Central memory CD8-positive, alpha-beta T cell (primary cell): ENCODE results near the gene DGCR6.
"Not testable (repeated sequence)": the region's sequence is repeated elsewhere in the genome, so short reads cannot be mapped to it uniquely, and the experiment has no call there.

Source experiments
- ATAC-seq: fragments of 150-1000 bp; cut with Tn5 transposase; replicated peaks from 2 replicates; pipeline ENCODE4 v1.10.0; 2022; ENCODE audit warnings: mild to moderate bottlenecking, moderate FRiP score, moderate number of reproducible peaks; ENCODE audit not compliant: poor library complexity, severe bottlenecking; ENCODE audit errors: extremely low read depth
- DNase-seq, 2 donors: peaks; one replicate each; pipeline ENCODE4 v3.0.0; 2021; ENCODE audit warnings: low spot score in 2 of 2
- H3K27ac Mint-ChIP-seq: one replicate; pipeline ENCODE4 v1.8.0; 2022; ENCODE audit warnings: low read depth, mild to moderate bottlenecking, moderate library complexity, mixed read lengths
- H3K27me3 Mint-ChIP-seq: one replicate; pipeline ENCODE4 v1.8.0; 2022; ENCODE audit warnings: mixed read lengths
- H3K36me3 Mint-ChIP-seq: one replicate; pipeline ENCODE4 v1.8.0; 2022; ENCODE audit warnings: mild to moderate bottlenecking, moderate library complexity, mixed read lengths; ENCODE audit not compliant: insufficient read depth
- H3K4me1 Mint-ChIP-seq: one replicate; pipeline ENCODE4 v1.8.0; 2022; ENCODE audit warnings: mixed read lengths
- H3K4me3 Mint-ChIP-seq: one replicate; pipeline ENCODE4 v1.8.0; 2022; ENCODE audit warnings: mild to moderate bottlenecking, moderate library complexity, mixed read lengths
- H3K9me3 Mint-ChIP-seq: one replicate; pipeline ENCODE4 v1.8.0; 2022; ENCODE audit warnings: mixed read lengths

DGCR6 gene

DNA sequence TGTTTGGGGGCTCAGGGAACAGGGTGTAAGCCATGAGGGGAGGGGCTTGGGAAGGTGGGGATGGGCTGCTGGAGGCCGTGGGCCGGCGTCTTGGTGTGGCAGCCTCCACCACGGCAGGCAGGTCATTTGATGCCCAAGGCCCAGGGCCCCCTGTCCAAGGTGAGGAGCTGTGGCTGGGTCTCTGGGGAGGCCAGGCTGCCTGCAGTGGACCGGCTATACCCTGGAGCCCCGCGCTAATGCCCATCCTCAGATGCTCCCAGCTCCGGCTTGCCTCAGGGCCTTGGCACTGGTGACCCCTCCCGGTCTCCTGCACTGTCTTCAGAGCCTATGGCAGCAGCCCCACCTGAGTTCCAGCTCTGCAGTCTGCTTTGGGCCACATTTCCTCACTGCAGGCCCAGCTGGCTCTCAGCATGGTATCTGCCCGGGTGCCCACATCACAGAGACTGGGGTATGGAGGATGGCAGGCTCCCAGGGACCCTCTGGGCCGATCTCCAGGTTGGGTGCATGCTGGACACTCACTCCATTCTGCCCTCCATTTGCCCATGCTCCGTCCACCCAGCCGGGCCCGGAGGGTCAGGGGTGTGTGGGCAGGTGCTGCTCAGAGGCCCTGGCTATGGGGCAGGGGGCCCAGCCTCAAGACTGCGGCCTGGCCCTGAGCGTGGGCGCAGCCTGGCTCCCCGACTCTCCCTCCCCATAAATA, 51.7 kb downstream of the DGCR6 start:
- H3K4me1 Mint-ChIP-seq, H3K4me3 Mint-ChIP-seq, H3K36me3 Mint-ChIP-seq, ATAC-seq, H3K27ac Mint-ChIP-seq, DNase-seq, H3K9me3 Mint-ChIP-seq: not testable (repeated sequence)
- peaks cover 22% of the 10 kb centered on the region for H3K27me3 Mint-ChIP-seq

DNA sequence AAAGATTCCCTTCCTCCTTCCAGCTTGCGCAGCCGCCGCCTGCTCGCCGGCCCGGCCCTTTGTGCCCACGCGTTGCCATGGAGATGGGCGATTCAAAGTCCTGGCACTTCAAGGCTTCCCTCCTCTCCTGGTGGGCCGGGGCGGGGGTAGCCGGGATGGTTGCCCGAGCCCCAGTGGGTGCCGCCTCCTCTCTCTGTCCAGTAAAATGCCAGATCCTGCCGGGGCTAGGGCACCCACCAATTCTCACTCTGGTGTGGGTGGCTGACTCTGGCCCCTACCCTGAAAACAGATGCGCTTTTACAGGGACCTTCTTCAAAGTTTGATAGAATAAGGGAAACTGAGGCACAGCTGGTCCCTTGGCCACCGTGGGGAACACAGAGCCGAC, 52.2 kb downstream of the DGCR6 start:
- not testable (repeated sequence) for H3K27ac Mint-ChIP-seq, H3K36me3 Mint-ChIP-seq, H3K9me3 Mint-ChIP-seq, ATAC-seq, DNase-seq, H3K4me1 Mint-ChIP-seq, H3K4me3 Mint-ChIP-seq
- peaks cover 22% of the 10 kb centered on the region for H3K27me3 Mint-ChIP-seq

DNA sequence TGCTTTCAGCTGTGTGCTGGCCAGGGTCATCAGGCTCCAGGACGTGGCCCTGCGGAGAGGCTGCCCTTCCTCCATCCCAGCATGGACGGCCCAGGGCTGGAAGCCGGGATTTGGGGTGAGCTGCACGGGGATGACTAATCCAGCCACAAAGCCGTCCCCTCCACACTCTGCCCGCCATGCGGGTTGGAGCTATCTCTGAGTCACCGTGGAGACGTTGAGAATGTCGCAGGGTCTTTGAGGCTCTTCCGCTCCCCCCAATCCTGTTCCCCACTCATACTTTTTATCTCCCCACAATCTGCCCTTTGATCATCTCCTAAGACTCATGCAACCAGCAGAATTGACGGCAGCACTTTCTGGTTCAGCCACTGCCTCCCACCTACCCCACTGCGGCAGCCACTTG, 52.6 kb downstream of the DGCR6 start:
- H3K4me3 Mint-ChIP-seq, H3K27ac Mint-ChIP-seq, H3K36me3 Mint-ChIP-seq, H3K4me1 Mint-ChIP-seq, ATAC-seq, DNase-seq, H3K9me3 Mint-ChIP-seq: not testable (repeated sequence)
- peaks cover 22% of the 10 kb centered on the region for H3K27me3 Mint-ChIP-seq

DNA sequence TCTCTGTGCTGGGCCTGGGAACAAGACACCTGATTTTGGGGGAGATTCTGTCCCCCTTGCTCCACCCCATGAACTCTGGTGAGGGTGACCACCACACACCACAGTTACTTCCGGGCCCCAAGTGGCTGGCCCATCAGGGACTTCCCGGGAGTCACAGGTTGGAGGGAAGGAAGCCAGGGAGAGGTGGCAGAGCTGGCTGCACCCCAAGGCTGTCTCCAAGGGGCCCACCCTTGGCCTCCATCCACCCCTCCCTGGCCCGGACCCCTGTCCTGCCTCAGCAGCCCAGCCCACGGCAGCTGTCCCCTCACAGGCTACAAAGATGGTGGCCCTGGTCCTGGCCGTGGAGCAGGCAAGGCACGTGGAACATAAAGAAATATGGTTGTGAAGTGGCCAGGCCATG, 53.1 kb downstream of the DGCR6 start:
- not testable (repeated sequence) for H3K4me1 Mint-ChIP-seq, DNase-seq, H3K36me3 Mint-ChIP-seq, H3K27ac Mint-ChIP-seq, H3K4me3 Mint-ChIP-seq, H3K9me3 Mint-ChIP-seq, ATAC-seq
- H3K27me3 Mint-ChIP-seq, result peaks cover 22% of the 10 kb centered on the region

DNA sequence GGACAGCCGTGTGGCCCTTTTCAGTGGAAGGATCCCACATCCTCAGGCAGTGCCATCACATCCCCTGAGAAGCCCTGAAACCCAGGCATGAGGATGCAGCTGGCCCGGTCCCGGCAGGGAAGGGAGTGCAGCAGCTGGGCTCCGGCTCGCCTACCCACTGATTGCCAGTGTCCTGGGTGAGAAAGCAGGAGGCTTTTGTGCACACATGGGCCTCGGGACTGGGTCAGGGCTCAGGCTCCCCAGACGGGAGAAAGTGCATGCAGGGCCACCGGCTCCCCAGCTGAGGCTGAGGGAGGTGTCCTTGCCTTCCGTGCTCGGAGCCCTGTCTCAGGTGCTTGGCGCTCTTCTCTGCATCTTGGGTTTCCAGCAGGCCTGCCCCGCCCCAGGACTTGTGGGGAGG, 53.6 kb downstream of the DGCR6 start:
- H3K9me3 Mint-ChIP-seq, ATAC-seq, H3K36me3 Mint-ChIP-seq, DNase-seq, H3K4me1 Mint-ChIP-seq, H3K27ac Mint-ChIP-seq, H3K4me3 Mint-ChIP-seq: not testable (repeated sequence)
- H3K27me3 Mint-ChIP-seq, result peaks cover 19% of the 10 kb centered on the region

DNA sequence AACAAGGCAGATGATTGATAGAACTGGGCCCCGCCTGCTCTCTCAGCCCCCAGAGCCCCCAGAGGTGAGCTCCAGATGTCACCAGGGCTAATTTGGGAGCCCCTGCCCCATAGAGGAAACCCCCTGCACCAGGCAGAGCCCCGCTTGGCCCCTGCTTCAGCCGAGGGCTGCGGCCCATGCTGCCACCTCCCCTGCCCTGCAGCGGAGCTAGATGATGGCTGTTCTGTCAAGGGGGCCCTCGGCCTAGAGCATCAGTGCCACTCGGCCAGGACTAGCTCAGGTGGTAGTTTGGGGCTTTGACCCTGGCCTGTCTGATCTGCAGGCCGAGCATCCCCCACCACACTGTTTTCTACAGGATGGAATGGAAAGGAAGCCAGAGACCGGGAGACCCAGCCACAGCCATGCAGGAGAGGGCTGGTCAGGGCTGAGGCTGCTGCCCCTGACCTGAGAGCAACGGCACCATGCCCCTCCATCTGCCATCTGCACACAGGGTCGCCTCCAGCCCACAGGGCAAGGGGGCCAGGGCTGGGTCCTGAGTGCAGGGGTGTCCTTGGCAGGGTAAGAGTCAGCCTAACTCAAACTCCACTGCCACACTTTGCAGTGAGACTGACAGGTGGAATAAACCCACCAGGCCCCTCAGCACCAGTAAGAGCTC, 54.2 kb downstream of the DGCR6 start:
- not testable (repeated sequence) for ATAC-seq, DNase-seq, H3K27ac Mint-ChIP-seq, H3K4me3 Mint-ChIP-seq, H3K9me3 Mint-ChIP-seq, H3K36me3 Mint-ChIP-seq, H3K4me1 Mint-ChIP-seq
- peaks cover 13% of the 10 kb centered on the region for H3K27me3 Mint-ChIP-seq

DNA sequence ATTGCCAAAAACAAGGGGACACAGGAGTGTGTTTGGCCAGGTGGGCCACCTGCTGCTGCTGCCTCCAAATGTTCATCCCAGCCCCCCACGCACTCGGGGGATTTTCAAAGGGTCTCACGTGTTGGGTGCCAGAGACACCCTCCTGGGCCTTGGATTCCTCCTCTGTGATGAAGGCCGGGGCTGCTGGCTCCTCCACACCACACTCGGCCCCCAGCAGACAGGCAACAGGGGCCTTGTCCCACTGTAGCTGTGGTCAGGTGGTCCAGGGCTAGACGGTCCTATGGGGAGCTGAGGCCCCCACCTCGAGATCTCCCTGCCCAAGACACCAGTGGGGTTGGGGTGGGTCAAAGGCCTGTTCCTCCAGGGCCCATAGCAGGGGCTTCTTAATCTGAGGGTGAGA, 55.1 kb downstream of the DGCR6 start:
- ATAC-seq, DNase-seq, H3K4me3 Mint-ChIP-seq, H3K27me3 Mint-ChIP-seq, H3K4me1 Mint-ChIP-seq, H3K9me3 Mint-ChIP-seq, H3K36me3 Mint-ChIP-seq: not testable (repeated sequence)
- peak overlapping the region; percentile 16 for H3K27ac Mint-ChIP-seq
